Transverse colon (tissue), 4 donors: ENCODE results near the gene DDIT3.

ENCODE experiments used
- CTCF ChIP-seq, 5 experiments: fragments of 200-600 bp in 3 of 5; fragments of 450-650 bp in 2 of 5; sonication (generic) in 3 of 5; IDR thresholded peaks; 1 replicate in 2 of 5; 2 replicates in 3 of 5; pipeline ENCODE4 v1.5.1; 2016 to 2017; ENCODE audit warnings: antibody characterized with exemption in 5 of 5, inconsistent platforms in 3 of 5, mild to moderate bottlenecking in 2 of 5, moderate library complexity in 1 of 5
- POLR2A ChIP-seq: fragments of 450-650 bp; IDR thresholded peaks from one replicate; pipeline ENCODE4 v1.6.1; 2016; ENCODE audit warnings: antibody characterized with exemption, mild to moderate bottlenecking, moderate library complexity
- POLR2AphosphoS5 ChIP-seq, 3 donors: sonication (generic); formaldehyde crosslinking; IDR thresholded peaks; one replicate each; pipeline ENCODE4 v1.6.1; 2016; ENCODE audit warnings: antibody characterized with exemption in 3 of 3

- TF ChIP-seq CTCF (IDR thresholded peaks at IDR 0.05) (no peak), POLR2A (no peak), POLR2AphosphoS5 (IDR thresholded peaks at IDR 0.05) (no peak)
These were observed 49.5 kb upstream of the DDIT3 start for GRCh38 chr12:57569858-57570257.
